DOHH2 (cell line): Measurements from ENCODE around the gene MGAT3.

ENCODE experiments used
- H3F3A ChIP-seq: fragments of 200-600 bp; sonication (generic), shearing (Covaris generic); 2 replicates; pipeline ENCODE4 v1.6.0; 2016; ENCODE audit warnings: antibody characterized with exemption, mild to moderate bottlenecking; ENCODE audit not compliant: control insufficient read depth, insufficient read depth
- H3K27ac ChIP-seq: fragments of 200-600 bp; sonication (generic); 2 replicates; pipeline ENCODE4 v1.5.1; 2014; ENCODE audit warnings: low read depth, mild to moderate bottlenecking, low read length, moderate library complexity
- H3K27me3 ChIP-seq: fragments of 200-600 bp; sonication (generic); 2 replicates; pipeline ENCODE4 v1.6.1; 2014; ENCODE audit warnings: mild to moderate bottlenecking, low read length, mixed read lengths; ENCODE audit not compliant: control insufficient read depth
- H3K36me3 ChIP-seq: fragments of 200-600 bp; sonication (generic); 2 replicates; pipeline ENCODE4 v1.6.1; 2014; ENCODE audit warnings: mild to moderate bottlenecking, low read length, moderate library complexity, mixed read lengths; ENCODE audit not compliant: control insufficient read depth
- H3K4me1 ChIP-seq: fragments of 200-600 bp; sonication (generic); 2 replicates; pipeline ENCODE4 v1.6.1; 2014; ENCODE audit warnings: mild to moderate bottlenecking, low read length, mixed read lengths; ENCODE audit not compliant: control insufficient read depth
- H3K4me2 ChIP-seq: fragments of 200-600 bp; sonication (generic); 2 replicates; pipeline ENCODE4 v1.6.0; 2014; ENCODE audit warnings: mild to moderate bottlenecking, low read length, moderate library complexity
- H3K4me3 ChIP-seq: fragments of 200-600 bp; sonication (generic); 2 replicates; pipeline ENCODE4 v1.5.1; 2014; ENCODE audit warnings: mild to moderate bottlenecking, low read length, mixed read lengths
- H3K79me2 ChIP-seq: fragments of 200-600 bp; sonication (generic); 2 replicates; pipeline ENCODE4 v1.6.1; 2014; ENCODE audit warnings: mild to moderate bottlenecking, low read length, mixed read lengths; ENCODE audit not compliant: control insufficient read depth
- H3K9me2 ChIP-seq: fragments of 200-600 bp; sonication (generic); replicated peaks from 2 replicates; pipeline ENCODE4 v1.6.1; 2014; ENCODE audit warnings: mild to moderate bottlenecking, low read length, mixed read lengths; ENCODE audit not compliant: control insufficient read depth
- H3K9me3 ChIP-seq: fragments of 200-600 bp; sonication (generic); 2 replicates; pipeline ENCODE4 v1.6.1; 2014; ENCODE audit warnings: antibody characterized with exemption, low read length, mixed read lengths; ENCODE audit not compliant: control insufficient read depth, insufficient read depth
- H4K20me1 ChIP-seq: fragments of 200-600 bp; sonication (generic); 2 replicates; pipeline ENCODE4 v1.6.0; 2014; ENCODE audit warnings: low read depth, mild to moderate bottlenecking, antibody characterized with exemption, low read length, moderate library complexity; ENCODE audit not compliant: control insufficient read depth, insufficient read depth
- EZH2phosphoT487 ChIP-seq: fragments of 200-600 bp; sonication (generic); IDR thresholded peaks from 2 replicates; pipeline ENCODE4 v1.6.1; 2017; ENCODE audit warnings: borderline replicate concordance, mild to moderate bottlenecking, antibody characterized with exemption, low read length, moderate library complexity, mixed read lengths
- TF ChIP-seq, protein P1 (sequence below): fragments of 200-600 bp; sonication (generic); IDR thresholded peaks from one replicate; pipeline ENCODE4 v1.5.1; 2014; ENCODE audit warnings: antibody characterized with exemption, mild to moderate bottlenecking, low read depth, low read length; ENCODE audit not compliant: poor library complexity, severe bottlenecking

MGAT3 gene

DNA sequence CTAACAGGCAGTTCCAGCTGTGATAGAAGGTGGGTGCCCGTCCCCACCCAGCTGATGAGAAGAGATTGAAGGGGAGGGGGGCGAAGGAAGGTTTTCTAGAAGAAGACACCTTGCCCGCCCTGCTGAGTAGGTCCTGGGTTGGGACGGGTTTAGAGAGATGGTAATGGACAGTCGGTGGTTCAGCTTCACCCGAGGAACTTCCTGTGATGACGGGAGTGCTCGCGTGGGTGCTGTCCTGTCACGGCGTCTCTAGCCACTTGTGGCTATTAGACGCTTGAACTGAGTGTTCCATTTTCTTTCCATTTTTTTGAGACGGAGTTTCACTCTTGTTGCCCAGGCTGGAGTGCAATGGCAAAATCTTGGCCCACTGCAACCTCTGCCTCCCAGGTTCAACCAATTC lies 27.6 kb upstream of the MGAT3 start:
- Histone ChIP-seq H3K79me2 (no peaks in the 10 kb centered on the region), H3K4me2 (no peak overlapping the region), H3K4me1 (peaks cover 15% of the 10 kb centered on the region), H3K27ac (no peak overlapping the region), H4K20me1 (no peaks in the 10 kb centered on the region), H3K36me3 (peaks cover 63% of the 10 kb centered on the region), H3K9me2 (no peaks in the 10 kb centered on the region), H3F3A (no peaks in the 10 kb centered on the region), H3K4me3 (no peak overlapping the region), H3K27me3 (no peaks in the 10 kb centered on the region), H3K9me3 (no peaks in the 10 kb centered on the region)
- TF ChIP-seq, protein P1, sequence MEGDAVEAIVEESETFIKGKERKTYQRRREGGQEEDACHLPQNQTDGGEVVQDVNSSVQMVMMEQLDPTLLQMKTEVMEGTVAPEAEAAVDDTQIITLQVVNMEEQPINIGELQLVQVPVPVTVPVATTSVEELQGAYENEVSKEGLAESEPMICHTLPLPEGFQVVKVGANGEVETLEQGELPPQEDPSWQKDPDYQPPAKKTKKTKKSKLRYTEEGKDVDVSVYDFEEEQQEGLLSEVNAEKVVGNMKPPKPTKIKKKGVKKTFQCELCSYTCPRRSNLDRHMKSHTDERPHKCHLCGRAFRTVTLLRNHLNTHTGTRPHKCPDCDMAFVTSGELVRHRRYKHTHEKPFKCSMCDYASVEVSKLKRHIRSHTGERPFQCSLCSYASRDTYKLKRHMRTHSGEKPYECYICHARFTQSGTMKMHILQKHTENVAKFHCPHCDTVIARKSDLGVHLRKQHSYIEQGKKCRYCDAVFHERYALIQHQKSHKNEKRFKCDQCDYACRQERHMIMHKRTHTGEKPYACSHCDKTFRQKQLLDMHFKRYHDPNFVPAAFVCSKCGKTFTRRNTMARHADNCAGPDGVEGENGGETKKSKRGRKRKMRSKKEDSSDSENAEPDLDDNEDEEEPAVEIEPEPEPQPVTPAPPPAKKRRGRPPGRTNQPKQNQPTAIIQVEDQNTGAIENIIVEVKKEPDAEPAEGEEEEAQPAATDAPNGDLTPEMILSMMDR, result no peak
- no peak for TF ChIP-seq EZH2phosphoT487

DNA sequence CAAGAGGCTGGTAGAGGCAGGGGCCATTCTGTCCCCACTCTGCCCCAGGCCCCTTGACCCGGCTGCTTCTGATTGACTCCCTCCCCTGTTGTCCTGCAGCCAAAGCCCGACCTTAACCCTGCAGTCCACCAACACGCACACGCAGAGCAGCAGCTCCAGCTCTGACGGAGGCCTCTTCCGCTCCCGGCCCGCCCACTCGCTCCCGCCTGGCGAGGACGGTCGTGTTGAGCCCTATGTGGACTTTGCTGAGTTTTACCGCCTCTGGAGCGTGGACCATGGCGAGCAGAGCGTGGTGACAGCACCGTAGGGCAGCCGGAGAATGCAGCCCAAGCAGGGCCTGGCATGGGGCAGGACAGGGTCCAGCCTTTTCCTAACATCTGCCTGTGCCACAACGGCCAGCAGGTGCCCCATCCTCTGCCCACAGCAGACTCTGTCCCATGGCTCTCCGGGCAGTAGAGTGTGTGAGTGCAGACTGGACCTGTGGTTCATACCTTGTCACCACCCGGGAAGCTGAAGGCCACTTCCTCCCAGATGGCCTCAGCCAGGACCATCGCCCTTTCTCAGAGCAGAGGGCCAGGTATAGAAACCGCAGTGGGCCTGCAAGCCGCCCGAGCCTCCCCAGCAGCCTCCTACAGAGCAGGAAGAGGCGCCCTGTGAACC lies 26.8 kb upstream of the MGAT3 start:
- Histone ChIP-seq H3K79me2 (no peaks in the 10 kb centered on the region), H3K27ac (no peak overlapping the region), H3K27me3 (no peaks in the 10 kb centered on the region), H3K4me2 (no peak overlapping the region), H3K36me3 (peaks cover 59% of the 10 kb centered on the region), H3K9me2 (no peaks in the 10 kb centered on the region), H4K20me1 (no peaks in the 10 kb centered on the region), H3K4me1 (peaks cover 19% of the 10 kb centered on the region), H3K4me3 (no peak overlapping the region), H3F3A (no peaks in the 10 kb centered on the region), H3K9me3 (no peaks in the 10 kb centered on the region)
- TF ChIP-seq, protein P1, result no peak
- no peak for TF ChIP-seq EZH2phosphoT487

DNA sequence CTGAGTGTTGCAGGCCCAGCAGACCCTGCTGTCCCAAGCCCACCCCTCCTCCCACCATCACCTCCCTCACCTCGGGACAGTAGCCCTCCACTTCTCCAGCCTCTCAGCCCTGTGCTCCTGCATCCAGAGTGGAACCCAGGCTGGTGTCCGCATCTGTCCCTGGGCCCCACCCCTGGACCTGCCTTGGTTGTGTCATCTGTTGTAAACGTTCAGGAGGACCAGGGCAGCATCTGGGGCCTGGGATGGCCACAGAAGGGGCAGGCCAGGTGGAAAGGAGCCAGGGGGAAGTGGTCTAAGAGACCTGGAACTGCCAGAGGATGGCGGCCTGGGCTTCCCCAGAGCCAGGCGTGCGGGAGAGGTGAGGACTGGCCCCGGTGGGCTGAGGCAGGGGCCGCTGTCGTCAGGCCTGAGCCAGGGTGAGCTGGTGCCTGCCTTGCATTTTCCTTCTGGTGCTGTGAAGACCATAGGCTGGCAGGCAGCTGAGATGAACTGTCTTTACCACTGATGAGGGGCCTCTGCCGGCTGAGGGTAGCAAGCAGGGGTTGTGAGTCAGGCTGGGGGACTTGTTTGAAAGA lies 26.1 kb upstream of the MGAT3 start:
- H3K36me3 ChIP-seq, result peaks cover 59% of the 10 kb centered on the region
- H3K9me2 ChIP-seq, result no peaks in the 10 kb centered on the region
- no peaks in the 10 kb centered on the region for H4K20me1 ChIP-seq
- TF ChIP-seq, protein P1, result no peak
- no peak for TF ChIP-seq EZH2phosphoT487
- H3K4me1 ChIP-seq, result peaks cover 25% of the 10 kb centered on the region
- H3K4me2 ChIP-seq, result no peak overlapping the region
- H3K27me3 ChIP-seq, result no peaks in the 10 kb centered on the region
- H3K79me2 ChIP-seq, result no peaks in the 10 kb centered on the region
- no peak overlapping the region for H3K27ac ChIP-seq
- no peak overlapping the region for H3K4me3 ChIP-seq
- no peaks in the 10 kb centered on the region for H3F3A ChIP-seq
- no peaks in the 10 kb centered on the region for H3K9me3 ChIP-seq
